ENCODE measurements around the gene IL22RA2. TPM values are rescaled to one million over a fixed set of nuclear protein-coding genes. Genes with fewer than 3 reads are reported as not detected.

IL22RA2 gene
- total RNA-seq, 6 experiments from 2014 or later = not detected

DNA sequence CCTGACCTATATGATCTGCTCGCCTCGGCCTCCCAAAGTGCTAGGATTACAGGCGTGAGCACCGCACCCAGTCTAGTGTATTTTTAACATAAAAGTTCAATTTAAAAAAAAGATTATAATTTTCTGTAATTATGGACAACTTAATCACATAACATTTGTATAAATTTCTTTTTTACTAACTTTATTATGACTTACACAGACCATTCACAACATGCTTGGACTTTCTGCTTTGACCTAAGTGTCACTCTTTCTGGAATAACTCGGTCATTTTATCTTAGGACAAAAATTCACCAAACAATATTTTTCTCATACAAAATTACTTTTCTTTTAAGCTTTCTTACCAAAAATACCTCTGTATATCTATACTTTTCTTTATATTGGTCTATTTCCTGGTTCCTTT, 15.4 kb upstream of the IL22RA2 start:
- Mint-ChIP-seq H3K4me1 (ENCODE audit: low read depth) (no peaks in the 10 kb centered on the region), H3K27me3 (ENCODE audit: insufficient read depth) (no peaks in the 10 kb centered on the region; the same call in 1 of the 2 replicates), H3K4me3 (no peak overlapping the region), H3K9me3 (peaks cover 36% of the 10 kb centered on the region), H3K36me3 (ENCODE audit: low read depth) (peaks cover 6% of the 10 kb centered on the region), H3K27ac (no peak overlapping the region)
- no peak for DNase-seq
- TF ChIP-seq, protein P1, sequence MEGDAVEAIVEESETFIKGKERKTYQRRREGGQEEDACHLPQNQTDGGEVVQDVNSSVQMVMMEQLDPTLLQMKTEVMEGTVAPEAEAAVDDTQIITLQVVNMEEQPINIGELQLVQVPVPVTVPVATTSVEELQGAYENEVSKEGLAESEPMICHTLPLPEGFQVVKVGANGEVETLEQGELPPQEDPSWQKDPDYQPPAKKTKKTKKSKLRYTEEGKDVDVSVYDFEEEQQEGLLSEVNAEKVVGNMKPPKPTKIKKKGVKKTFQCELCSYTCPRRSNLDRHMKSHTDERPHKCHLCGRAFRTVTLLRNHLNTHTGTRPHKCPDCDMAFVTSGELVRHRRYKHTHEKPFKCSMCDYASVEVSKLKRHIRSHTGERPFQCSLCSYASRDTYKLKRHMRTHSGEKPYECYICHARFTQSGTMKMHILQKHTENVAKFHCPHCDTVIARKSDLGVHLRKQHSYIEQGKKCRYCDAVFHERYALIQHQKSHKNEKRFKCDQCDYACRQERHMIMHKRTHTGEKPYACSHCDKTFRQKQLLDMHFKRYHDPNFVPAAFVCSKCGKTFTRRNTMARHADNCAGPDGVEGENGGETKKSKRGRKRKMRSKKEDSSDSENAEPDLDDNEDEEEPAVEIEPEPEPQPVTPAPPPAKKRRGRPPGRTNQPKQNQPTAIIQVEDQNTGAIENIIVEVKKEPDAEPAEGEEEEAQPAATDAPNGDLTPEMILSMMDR (IDR thresholded peaks at IDR 0.05) = no peak

DNA sequence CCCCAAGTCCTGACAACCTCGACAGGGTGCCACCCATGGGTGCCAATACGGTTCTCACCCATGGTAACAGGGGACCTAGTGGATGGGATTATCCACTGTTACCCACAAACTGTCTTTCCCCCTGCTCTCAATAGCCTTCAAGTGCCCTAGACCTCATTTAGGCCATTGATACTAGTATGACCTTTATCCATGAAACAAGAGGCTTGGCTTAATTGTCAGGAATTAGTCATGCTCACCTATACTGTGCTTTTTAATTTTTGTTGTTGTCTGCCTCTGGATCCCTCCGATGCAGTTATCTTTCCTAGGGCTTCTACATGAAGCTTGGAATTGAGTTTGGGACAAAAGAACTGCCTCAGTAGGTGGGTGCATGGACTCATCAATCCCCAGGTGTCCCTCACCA, 11.8 kb upstream of the IL22RA2 start:
- Mint-ChIP-seq H3K9me3 (peaks cover 65% of the 10 kb centered on the region), H3K27me3 (ENCODE audit: insufficient read depth) (no peaks in the 10 kb centered on the region), H3K36me3 (ENCODE audit: low read depth) (peaks cover 10% of the 10 kb centered on the region), H3K27ac (no peak overlapping the region), H3K4me3 (no peak overlapping the region), H3K4me1 (ENCODE audit: low read depth) (no peaks in the 10 kb centered on the region)
- DNase-seq = no peak
- TF ChIP-seq, protein P1 (IDR thresholded peaks at IDR 0.05) = no peak

DNA sequence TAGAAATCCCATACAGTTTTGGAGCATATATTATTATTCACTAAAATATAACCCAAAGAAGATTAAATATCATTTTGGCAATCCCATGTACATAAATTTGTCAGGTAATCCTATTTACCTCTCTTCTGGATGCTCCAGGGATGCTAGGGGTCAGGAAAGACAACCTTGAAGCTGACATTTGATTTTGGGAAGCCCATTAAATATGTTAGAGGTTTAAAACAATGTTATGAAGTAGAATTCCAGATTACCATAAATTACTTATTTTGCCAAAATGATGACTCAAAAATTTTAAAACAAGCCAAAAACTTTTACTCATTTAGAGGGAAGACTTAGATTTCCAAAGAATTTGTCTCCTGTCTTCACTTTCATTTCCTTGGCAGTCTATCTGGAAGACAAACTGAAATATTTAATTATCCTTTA, 9.2 kb upstream of the IL22RA2 start:
- DNase-seq = no peak
- Mint-ChIP-seq H3K27ac (no peak overlapping the region), H3K4me1 (ENCODE audit: low read depth) (no peaks in the 10 kb centered on the region), H3K36me3 (ENCODE audit: low read depth) (peaks cover 10% of the 10 kb centered on the region), H3K4me3 (no peak overlapping the region), H3K27me3 (ENCODE audit: insufficient read depth) (no peaks in the 10 kb centered on the region), H3K9me3 (peaks cover 60% of the 10 kb centered on the region)
- TF ChIP-seq, protein P1 (IDR thresholded peaks at IDR 0.05) = no peak

DNA sequence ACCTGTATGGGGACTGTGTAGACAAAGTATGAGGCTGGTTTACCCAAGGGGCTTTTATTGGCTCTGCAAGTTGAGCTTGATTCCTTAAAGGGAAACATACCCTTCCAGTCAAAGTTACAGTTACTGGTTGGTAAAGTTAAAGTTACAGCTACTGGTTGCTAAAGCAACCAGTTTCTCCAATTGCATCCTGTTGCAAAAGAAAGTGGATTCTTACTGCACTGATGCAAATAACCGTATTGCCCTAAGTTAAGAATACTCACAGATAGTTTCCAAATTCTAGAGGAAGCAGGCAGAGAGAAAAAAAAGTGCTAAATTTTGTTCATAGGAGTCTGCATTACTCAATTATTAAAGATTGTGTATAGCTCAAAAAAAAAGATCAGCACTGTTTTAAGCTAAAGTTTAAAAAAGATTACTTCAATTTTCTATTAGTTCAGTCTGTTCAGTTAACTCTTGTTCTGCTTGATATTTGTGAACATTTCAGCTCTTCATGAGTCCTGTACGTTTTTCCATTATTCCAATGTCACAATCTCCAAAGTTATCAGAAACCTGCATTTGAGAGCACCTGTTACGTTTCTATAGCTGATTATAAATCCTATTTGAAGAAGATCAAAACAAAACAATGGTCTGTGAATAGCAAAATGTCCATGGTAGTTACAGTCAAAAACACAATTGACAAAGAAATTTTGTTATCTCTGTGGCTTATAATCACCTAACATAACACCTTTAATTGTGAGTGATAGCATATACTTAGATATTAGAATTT, 8.6 kb upstream of the IL22RA2 start:
- Mint-ChIP-seq H3K4me3 (no peak overlapping the region), H3K27me3 (ENCODE audit: insufficient read depth) (no peaks in the 10 kb centered on the region), H3K36me3 (ENCODE audit: low read depth) (peaks cover 10% of the 10 kb centered on the region), H3K27ac (no peak overlapping the region), H3K4me1 (ENCODE audit: low read depth) (no peaks in the 10 kb centered on the region), H3K9me3 (peaks cover 60% of the 10 kb centered on the region)
- TF ChIP-seq, protein P1 (IDR thresholded peaks at IDR 0.05) = no peak
- DNase-seq = no peak

DNA sequence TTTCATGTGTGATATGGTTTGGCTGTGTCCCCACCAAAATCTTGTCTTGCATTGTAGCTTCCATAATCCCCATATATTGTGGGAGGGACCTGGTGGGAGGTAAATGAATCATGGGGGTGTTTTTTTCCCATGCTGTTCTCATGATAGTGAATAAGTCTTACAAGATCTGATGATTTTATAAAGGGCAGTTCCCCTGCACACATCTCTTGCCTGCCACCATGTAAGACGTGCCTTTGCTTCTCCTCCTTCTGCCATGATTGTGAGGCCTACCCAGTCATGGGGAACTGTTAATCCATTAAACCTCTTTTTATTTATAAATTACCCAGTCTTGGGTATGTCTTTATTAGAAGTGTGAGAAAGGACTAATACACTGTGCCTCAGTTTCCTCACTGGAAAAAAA, 4.2 kb upstream of the IL22RA2 start:
- TF ChIP-seq, protein P1 (IDR thresholded peaks at IDR 0.05) = no peak
- no peak overlapping the region for H3K4me3 Mint-ChIP-seq
- H3K27ac Mint-ChIP-seq = no peak overlapping the region
- H3K4me1 Mint-ChIP-seq (ENCODE audit: low read depth) = no peaks in the 10 kb centered on the region
- peaks cover under 1% of the 10 kb centered on the region; the same call in 1 of the 2 replicates for H3K36me3 Mint-ChIP-seq (ENCODE audit: low read depth)
- DNase-seq = no peak
- H3K27me3 Mint-ChIP-seq (ENCODE audit: insufficient read depth) = peaks cover 2% of the 10 kb centered on the region; the same call in 1 of the 2 replicates
- peaks cover 21% of the 10 kb centered on the region for H3K9me3 Mint-ChIP-seq
